A549 (cell line): ENCODE data around the gene DPEP2NB.

Experiments used
- CTCF ChIP-seq: fragments of >200 bp; sonication (Bioruptor Twin); formaldehyde crosslinking; IDR thresholded peaks from 3 replicates; pipeline ENCODE4 v1.5.1; 2016
- EP300 ChIP-seq, 2 experiments: fragments of >200 bp; sonication (Bioruptor Twin); formaldehyde crosslinking; IDR thresholded peaks; 2 replicates in 1 of 2; 3 replicates in 1 of 2; pipeline ENCODE4 v1.6.1; 2016 to 2017
- HOXA7 ChIP-seq: fragments of 250-450 bp; sonication (Bioruptor Pico); IDR thresholded peaks from 2 replicates; pipeline ENCODE4 v1.5.0; 2020; ENCODE audit warnings: mild to moderate bottlenecking, moderate library complexity
- JUN ChIP-seq, 2 experiments: fragments of >200 bp; sonication (Bioruptor Twin); formaldehyde crosslinking; IDR thresholded peaks; 2 replicates in 1 of 2; 3 replicates in 1 of 2; pipeline ENCODE4 v1.6.1; 2016 to 2017
- KDM1A ChIP-seq: fragments of 200-600 bp; sonication (generic); IDR thresholded peaks from 2 replicates; pipeline ENCODE4 v1.6.1; 2016; ENCODE audit warnings: low read depth, mild to moderate bottlenecking
- POLR2A ChIP-seq: IDR thresholded peaks from 2 replicates; pipeline ENCODE4 v1.6.1; 2012; ENCODE audit warnings: mild to moderate bottlenecking, low read length
- RAD21 ChIP-seq, 2 experiments: fragments of >200 bp in 1 of 2; sonication (Bioruptor Twin) in 1 of 2; formaldehyde crosslinking in 1 of 2; IDR thresholded peaks in 1 of 2; conservative IDR thresholded peaks in 1 of 2; 2 replicates in 1 of 2; 3 replicates in 1 of 2; pipeline ENCODE4 v1.6.1; 2012 to 2018; ENCODE audit warnings: inconsistent platforms in 1 of 2

- TF ChIP-seq CTCF (no peak), RAD21 (conservative IDR thresholded peaks at IDR 0.05 in 1 of 2, IDR thresholded peaks at IDR 0.05 in 1 of 2) (no peak), POLR2A (no peak), EP300 (IDR thresholded peaks at IDR 0.05) (no peak), HOXA7 (CRISPR knock-in tag) (no peak), JUN (IDR thresholded peaks at IDR 0.05) (no peak), KDM1A (no peak)
These were observed 39.7 kb upstream of the DPEP2NB start for GRCh38 chr16:68055395-68055794.
